Smooth muscle cell (in vitro differentiated cells): ENCODE measurements around the gene ASPN. TPM values are rescaled to one million over a fixed set of nuclear protein-coding genes. Genes with fewer than 3 reads are reported as not detected.

Source experiments
- DNase-seq: peaks from one replicate; lab custom pipeline; 2025; ENCODE audit not compliant: unreplicated experiment; lab: John Stamatoyannopoulos, UW
- H2AFZ ChIP-seq: fragments of 200-600 bp; sonication (generic); 2 replicates; pipeline ENCODE4 v1.6.0; 2016; ENCODE audit warnings: antibody characterized with exemption, low read depth, mild to moderate bottlenecking
- H3F3A ChIP-seq: fragments of 200-600 bp; sonication (generic); 2 replicates; pipeline ENCODE4 v1.6.0; 2017; ENCODE audit warnings: antibody characterized with exemption, low read depth
- H3K27ac ChIP-seq: fragments of 200-600 bp; sonication (generic); 2 replicates; pipeline ENCODE4 v1.5.1; 2016; ENCODE audit warnings: low read depth, mild to moderate bottlenecking
- H3K27me3 ChIP-seq: fragments of 200-600 bp; sonication (generic); 2 replicates; pipeline ENCODE4 v1.6.1; 2016; ENCODE audit warnings: low read depth, mild to moderate bottlenecking
- H3K36me3 ChIP-seq: fragments of 200-600 bp; sonication (generic); 2 replicates; pipeline ENCODE4 v1.5.1; 2016; ENCODE audit warnings: low read depth
- H3K4me1 ChIP-seq: fragments of 200-600 bp; sonication (generic); 2 replicates; pipeline ENCODE4 v1.5.1; 2016; ENCODE audit warnings: low read depth
- H3K4me2 ChIP-seq: fragments of 200-600 bp; sonication (generic); 2 replicates; pipeline ENCODE4 v1.6.0; 2016; ENCODE audit warnings: mild to moderate bottlenecking
- H3K4me3 ChIP-seq: fragments of 200-600 bp; sonication (generic); 2 replicates; pipeline ENCODE4 v1.5.1; 2016; ENCODE audit warnings: mild to moderate bottlenecking
- H3K79me2 ChIP-seq: fragments of 200-600 bp; sonication (generic); 2 replicates; pipeline ENCODE4 v1.6.0; 2016; ENCODE audit warnings: low read depth, mild to moderate bottlenecking
- H3K9ac ChIP-seq: fragments of 200-600 bp; sonication (generic); 2 replicates; pipeline ENCODE4 v1.6.0; 2016; ENCODE audit warnings: low read depth
- H3K9me3 ChIP-seq: fragments of 200-600 bp; sonication (generic); replicated peaks from 2 replicates; pipeline ENCODE4 v1.5.1; 2016; ENCODE audit warnings: low read depth
- H4K20me1 ChIP-seq: fragments of 200-600 bp; sonication (generic); 2 replicates; pipeline ENCODE4 v1.6.0; 2016; ENCODE audit warnings: low read depth
- CTCF ChIP-seq: fragments of 200-600 bp; sonication (generic); IDR thresholded peaks from 2 replicates; pipeline ENCODE4 v1.5.1; 2017; ENCODE audit warnings: borderline replicate concordance, mild to moderate bottlenecking, antibody characterized with exemption; ENCODE audit not compliant: insufficient read depth, poor library complexity, severe bottlenecking
- WGBS: methylation state at CpG from one replicate; pipeline ENCODE4 v1.1.7; 2016; ENCODE audit warnings: low lambda C conversion rate; 5-methylcytosine and 5-hydroxymethylcytosine counted together
- polyA plus RNA-seq: library from polyadenylated mRNA; unstranded; fragments of >200 nt; fragmentation: Nextera tagmentation; extraction: Ambion mirVana; gene quantifications from 2 replicates; pipeline ENCODE4 v1.2.1, GENCODE V29; 2016
- total RNA-seq: library from RNA; depleted of rRNA; stranded (reverse); fragments of >200 nt; gene quantifications from 2 replicates; pipeline ENCODE4 v1.2.3, GENCODE V29; 2014

ASPN gene
- total and polyA plus RNA-seq, 2 experiments from 2014 or later: 17.0 to 30.0 TPM

DNA sequence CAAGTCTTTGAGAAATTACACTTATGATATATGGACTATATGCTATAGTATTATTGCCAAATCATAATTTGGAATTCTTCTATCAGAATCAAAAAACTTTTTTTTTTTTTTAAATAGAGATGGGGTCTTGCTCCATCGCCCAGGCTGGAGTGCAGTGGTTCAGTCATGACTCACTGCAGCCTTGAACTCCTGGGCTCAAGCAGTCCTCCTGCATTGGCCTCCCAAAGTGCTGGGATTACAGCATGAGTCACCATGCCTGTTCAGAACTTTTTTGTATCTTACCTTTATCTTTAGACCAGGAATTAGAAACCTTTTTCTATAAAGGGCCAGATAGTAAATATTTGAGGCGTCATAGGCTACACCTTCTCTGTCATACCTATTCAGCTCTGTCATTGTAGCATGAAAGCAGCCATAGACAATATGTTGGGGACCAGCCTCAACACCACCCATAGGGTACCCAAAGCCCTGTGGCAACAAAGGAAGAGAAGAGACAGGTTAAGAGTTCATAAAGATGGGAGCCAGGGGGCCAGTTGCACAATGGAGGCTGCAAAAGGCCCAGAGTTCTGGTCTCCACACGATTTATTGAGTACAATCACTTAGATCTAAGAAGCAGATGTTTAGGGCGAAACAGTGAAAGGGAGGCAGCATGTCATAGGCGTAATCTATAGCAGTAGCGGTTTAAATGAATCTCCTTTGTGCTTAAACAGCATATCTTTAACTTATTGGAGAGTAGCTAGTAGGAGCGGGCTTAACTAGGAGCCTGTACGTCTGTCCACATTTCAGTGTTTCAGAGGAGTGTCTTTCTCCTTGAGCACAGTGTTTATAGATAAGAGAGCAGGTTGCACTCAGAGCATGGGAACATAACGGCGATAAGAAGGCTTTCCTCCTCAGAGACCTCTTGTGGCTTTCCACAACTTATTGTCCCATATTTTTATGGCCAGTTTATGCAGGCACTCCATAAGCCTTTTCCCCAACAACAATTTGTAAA is 41.0 kb upstream of the ASPN start:
- H3F3A ChIP-seq: no peaks in the 10 kb centered on the region
- H3K9me3 ChIP-seq: no peaks in the 10 kb centered on the region
- no peak overlapping the region for H3K4me3 ChIP-seq
- DNase-seq: no peak
- H3K9ac ChIP-seq: no peak overlapping the region
- no peaks in the 10 kb centered on the region for H4K20me1 ChIP-seq
- no peaks in the 10 kb centered on the region for H3K27me3 ChIP-seq
- H3K4me1 ChIP-seq: no peaks in the 10 kb centered on the region
- H3K4me2 ChIP-seq: no peak overlapping the region
- no peak overlapping the region for H2AFZ ChIP-seq
- no peak for TF ChIP-seq CTCF
- no peaks in the 10 kb centered on the region for H3K36me3 ChIP-seq
- no peaks in the 10 kb centered on the region for H3K79me2 ChIP-seq
- WGBS: 68% methylated on average over 10 of the region's 10 CpGs
- H3K27ac ChIP-seq: no peak overlapping the region

DNA sequence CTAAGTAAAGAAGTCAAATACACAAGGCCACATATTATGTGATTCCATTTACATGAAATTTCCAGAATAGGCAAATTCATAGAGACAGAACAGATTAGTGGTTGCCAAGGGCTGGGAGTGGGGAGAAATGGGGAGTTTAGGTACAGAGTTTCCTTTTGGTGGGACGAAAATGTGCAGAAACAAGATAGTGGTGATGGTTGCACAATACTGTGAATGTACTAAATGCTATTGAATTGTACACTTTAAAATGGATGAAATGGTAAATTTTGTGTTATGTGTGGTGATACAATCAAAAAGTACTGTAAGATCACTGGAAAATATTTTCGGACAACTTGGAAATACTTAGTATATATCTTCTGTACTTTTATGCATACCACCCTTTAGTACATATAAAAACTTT is 38.5 kb upstream of the ASPN start:
- no peak overlapping the region for H3K4me3 ChIP-seq
- WGBS: 97% methylated on average over 2 of the region's 2 CpGs
- H3K36me3 ChIP-seq: no peaks in the 10 kb centered on the region
- H3K9ac ChIP-seq: no peak overlapping the region
- H3F3A ChIP-seq: no peaks in the 10 kb centered on the region
- H2AFZ ChIP-seq: no peak overlapping the region
- no peak overlapping the region for H3K27ac ChIP-seq
- H3K27me3 ChIP-seq: no peaks in the 10 kb centered on the region
- DNase-seq: no peak
- peaks cover 8% of the 10 kb centered on the region for H3K4me1 ChIP-seq
- H4K20me1 ChIP-seq: no peaks in the 10 kb centered on the region
- H3K79me2 ChIP-seq: no peaks in the 10 kb centered on the region
- no peaks in the 10 kb centered on the region for H3K9me3 ChIP-seq
- no peak overlapping the region for H3K4me2 ChIP-seq
- TF ChIP-seq CTCF: no peak

GRCh38 chr9:92518199-92518598 is 35.9 kb upstream of the ASPN start:
- no peaks in the 10 kb centered on the region for H3F3A ChIP-seq
- H3K9me3 ChIP-seq: no peaks in the 10 kb centered on the region
- no peaks in the 10 kb centered on the region for H3K79me2 ChIP-seq
- H3K9ac ChIP-seq: no peak overlapping the region
- no peak overlapping the region for H2AFZ ChIP-seq
- H3K4me1 ChIP-seq: peaks cover 8% of the 10 kb centered on the region
- H3K27me3 ChIP-seq: no peaks in the 10 kb centered on the region
- no peak overlapping the region for H3K4me2 ChIP-seq
- no peaks in the 10 kb centered on the region for H3K36me3 ChIP-seq
- DNase-seq: no peak
- no peaks in the 10 kb centered on the region for H4K20me1 ChIP-seq
- no peak overlapping the region for H3K27ac ChIP-seq
- no peak overlapping the region for H3K4me3 ChIP-seq
- WGBS: 85% methylated on average over 4 of the region's 4 CpGs
- TF ChIP-seq CTCF: no peak
